GM21526 (cell line): ENCODE results near the gene TBATA.

Experiments used
- ATAC-seq: cut with Tn5 transposase; IDR thresholded peaks from one replicate; pipeline ENCODE4 v1.9.1; 2021; ENCODE audit warnings: moderate library complexity; ENCODE audit not compliant: unreplicated experiment, low FRiP score

The TBATA gene

DNA sequence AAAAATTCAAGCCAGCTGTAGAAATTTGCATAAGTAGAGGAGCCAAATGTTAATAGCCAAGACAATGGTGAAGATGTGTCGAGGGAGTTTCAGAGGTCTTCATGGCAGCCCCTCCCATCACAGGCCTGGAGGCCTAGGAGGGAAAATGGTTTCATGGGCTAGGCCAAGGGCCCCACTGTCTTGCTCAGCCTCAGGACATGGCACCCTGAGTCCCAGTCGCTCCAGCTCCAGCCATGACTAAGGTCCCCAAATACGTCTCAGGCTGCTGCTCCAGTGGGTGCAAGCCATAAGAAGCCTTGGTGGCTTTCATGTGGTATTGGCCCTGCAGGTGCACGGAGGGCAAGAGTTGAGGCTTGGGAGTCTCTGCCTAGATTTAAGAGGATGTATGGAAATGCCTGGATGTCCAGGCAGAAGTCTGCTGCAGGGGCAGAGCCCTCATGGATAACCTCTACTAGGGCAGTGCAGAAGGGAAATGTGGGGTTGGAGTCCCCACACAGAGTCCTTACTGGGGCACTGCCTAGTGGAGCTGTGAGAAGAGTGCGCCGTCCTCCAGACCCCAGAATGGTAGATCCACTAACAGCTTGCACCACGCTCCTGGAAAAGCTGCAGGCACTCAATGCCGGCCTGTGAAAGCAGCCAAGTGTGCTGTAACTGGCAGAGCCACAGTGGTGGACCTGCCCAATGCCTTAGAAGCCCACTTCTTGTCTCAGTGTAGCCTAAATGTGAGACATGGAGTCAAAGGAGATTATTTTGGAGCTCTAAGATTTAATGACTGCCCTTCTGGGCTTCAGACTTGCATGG lies 19.2 kb downstream of the TBATA start:
- no peak for ATAC-seq

GRCh38 chr10:70763567-70763966 lies 21.6 kb downstream of the TBATA start:
- no peak for ATAC-seq

GRCh38 chr10:70762441-70763175 lies 22.6 kb downstream of the TBATA start:
- no peak for ATAC-seq

GRCh38 chr10:70761727-70762350 lies 23.3 kb downstream of the TBATA start:
- ATAC-seq, result no peak

GRCh38 chr10:70761031-70761601 lies 24.1 kb downstream of the TBATA start:
- ATAC-seq, result no peak

DNA sequence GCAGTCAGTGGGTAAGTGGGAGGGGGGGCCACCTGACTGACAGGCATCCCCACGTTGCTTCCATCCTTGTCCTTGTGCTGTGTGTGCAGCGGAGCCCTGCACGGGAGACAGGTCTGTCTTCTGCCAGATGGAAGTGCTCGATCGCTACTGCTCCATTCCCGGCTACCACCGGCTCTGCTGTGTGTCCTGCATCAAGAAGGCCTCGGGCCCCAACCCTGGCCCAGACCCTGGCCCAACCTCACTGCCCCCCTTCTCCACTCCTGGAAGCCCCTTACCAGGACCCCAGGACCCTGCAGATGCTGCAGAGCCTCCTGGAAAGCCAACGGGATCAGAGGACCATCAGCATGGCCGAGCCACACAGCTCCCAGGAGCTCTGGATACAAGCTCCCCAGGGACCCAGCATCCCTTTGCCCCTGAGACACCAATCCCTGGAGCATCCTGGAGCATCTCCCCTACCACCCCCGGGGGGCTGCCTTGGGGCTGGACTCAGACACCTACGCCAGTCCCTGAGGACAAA lies 24.8 kb downstream of the TBATA start:
- ATAC-seq, result no peak

DNA sequence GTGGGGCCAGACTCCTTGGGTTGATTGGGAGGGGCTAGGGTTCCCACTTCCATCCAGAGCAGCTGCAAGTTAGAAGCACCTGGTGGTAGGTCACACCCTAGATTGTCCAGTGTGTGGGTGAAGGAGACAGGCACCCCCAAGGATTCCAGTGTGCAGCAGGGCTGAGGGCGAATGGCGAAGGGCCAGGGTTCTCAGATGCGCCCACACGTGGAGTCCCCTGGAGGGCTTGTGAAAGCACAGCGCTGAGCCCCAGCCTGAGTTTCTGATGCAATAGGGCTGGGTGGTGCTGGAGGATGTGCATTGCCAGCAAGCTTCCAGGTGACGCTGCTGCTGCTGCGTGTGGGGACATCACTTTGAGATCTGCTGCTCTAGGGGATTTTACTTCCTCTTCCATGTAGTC lies 25.4 kb downstream of the TBATA start:
- no peak for ATAC-seq

DNA sequence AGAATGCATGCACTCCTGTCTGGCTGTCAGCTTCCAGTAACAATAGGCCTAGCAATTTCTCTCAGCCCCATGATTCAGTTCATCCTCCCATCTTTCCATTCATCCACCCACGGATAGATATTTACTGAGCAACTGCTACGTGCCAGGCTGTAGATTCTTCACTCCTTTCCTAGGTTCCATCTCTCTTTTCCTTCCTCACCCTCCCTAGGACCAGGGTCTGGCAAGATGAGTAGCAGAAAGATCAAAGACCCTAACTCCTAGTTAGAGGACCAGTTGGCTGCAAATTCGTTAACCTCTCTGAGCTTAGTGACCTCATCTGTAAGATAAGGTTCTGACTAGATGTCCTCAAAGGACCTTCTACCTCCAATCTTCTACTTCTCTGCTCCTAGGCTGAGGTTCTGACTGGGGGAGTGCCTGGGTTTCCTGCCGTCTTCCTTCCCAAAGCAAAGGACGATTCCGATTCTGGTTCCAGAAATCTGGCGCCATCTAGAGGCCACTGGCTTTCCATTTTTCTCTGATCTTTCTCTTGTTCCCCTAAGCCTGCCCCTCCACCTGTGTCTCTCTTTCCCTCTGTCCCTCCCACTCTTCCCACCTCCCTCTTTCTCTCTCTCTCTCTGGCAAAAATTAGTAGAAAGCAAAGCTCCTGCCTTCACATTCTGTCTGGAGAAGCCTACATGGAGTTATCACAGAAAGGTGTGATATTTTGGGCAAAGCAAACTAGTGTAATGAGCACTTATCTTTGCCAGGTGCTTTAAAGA lies 26.2 kb downstream of the TBATA start:
- no peak for ATAC-seq

DNA sequence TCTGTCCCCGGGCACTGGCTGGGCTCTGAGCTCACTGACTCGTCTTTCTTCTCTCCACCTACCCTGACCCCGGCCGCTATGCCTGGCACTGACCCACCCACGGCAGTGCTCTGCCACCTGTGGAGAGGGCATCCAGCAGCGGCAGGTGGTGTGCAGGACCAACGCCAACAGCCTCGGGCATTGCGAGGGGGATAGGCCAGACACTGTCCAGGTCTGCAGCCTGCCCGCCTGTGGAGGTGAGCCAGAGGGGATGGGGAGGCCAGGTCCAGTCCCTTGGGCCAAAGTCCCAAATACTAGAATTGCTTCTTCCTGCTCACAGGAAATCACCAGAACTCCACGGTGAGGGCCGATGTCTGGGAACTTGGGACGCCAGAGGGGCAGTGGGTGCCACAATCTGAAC lies 27.3 kb downstream of the TBATA start:
- ATAC-seq, result no peak

DNA sequence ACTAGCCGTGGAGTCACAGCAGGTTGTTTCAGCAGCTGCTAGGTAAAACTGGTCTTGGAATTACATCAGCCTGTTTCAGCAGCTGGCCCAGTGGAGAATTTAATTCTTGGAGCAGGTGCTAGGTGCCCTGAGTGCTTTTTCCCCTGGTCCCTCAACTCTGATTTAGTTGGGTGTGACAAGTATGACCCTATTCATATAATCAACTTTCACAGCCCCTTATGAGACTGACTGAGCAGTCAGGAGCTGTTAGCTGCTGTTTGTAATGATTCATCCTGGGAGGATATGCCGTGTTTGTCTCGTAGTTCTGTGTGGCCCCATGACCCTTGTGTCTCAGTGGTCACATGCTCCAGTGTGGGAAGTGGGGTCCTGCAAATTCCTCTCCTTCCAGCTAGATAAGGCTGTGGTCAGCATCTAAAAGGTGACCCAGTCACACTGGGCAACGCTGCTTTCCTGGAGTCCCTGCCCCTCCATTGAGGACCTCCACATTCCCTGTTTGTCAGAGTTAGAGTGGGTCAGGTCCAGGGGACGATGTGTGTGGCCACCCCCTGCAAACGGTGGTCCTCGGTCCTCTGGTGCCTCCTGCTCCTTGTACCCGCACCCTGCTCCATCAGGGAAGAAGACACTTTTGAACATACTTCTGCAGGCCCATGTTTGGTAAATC lies 28.3 kb downstream of the TBATA start:
- ATAC-seq, result no peak

DNA sequence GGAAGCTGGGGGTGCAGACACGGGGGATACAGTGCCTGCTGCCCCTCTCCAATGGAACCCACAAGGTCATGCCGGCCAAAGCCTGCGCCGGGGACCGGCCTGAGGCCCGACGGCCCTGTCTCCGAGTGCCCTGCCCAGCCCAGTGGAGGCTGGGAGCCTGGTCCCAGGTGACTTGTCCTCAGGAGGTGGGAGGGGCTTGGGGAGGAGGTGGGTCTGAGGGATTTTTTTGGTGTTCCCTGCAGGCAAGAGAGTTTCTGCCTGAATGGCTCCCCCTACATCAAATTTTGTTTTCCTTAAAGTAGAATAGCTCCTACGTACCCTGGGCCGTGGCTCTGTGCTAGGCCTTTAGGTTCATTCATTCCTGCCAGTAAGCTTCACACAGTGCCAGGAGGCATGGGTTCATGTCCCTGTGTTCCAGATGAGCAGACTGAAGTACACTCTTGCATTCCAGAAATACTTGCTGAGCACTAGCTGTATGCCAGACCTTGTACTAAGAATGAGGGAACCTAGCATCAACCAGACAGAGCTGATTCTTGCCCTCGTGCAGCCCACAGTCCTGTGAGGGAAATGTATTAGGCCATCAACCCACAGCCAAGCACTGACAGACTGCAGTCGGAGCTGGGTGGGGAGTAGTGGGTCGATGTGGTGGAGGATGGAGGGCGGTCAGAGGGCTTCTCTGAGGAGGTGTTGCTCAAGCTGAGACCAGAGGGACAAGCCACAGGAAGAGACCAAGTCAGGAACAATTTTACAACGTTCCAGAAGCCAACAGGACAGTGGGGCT lies 31.1 kb downstream of the TBATA start:
- ATAC-seq, result no peak

DNA sequence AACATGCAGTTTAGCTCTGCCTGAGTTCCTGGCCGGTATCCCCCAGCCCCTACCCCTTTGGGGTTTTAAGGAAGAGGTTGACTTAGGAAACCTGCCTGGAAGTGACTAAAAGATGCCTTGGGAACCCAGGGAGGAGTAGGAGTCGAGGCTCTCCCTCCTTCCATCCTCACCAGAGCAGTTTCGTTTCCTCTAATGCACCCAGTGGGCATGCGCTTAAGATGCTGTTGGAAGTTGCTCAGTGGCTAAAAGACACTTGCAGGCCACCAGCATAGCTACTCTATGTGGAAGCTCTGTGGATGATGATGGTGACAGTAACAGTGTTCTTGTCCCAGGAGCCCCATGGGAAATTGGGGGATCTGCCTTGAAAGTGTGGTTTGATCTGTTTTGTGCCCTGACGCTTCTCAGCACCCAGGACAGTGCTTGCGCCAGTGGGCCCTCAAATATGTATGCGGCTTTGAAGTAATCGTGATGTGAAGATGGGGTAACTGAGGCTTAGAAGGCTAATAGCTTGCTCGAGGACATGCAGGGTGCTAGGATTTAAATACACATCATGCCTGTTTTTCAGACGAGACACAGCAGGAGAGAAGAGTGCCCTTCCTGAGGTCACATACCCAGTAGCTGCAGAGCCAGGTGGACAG lies 32.0 kb downstream of the TBATA start:
- ATAC-seq, result no peak

GRCh38 chr10:70752571-70752970 lies 32.6 kb downstream of the TBATA start:
- ATAC-seq, result no peak

- ATAC-seq, result no peak
These were observed 33.2 kb downstream of the TBATA start for GRCh38 chr10:70751991-70752390.

GRCh38 chr10:70751356-70751755 lies 33.8 kb downstream of the TBATA start:
- no peak for ATAC-seq

DNA sequence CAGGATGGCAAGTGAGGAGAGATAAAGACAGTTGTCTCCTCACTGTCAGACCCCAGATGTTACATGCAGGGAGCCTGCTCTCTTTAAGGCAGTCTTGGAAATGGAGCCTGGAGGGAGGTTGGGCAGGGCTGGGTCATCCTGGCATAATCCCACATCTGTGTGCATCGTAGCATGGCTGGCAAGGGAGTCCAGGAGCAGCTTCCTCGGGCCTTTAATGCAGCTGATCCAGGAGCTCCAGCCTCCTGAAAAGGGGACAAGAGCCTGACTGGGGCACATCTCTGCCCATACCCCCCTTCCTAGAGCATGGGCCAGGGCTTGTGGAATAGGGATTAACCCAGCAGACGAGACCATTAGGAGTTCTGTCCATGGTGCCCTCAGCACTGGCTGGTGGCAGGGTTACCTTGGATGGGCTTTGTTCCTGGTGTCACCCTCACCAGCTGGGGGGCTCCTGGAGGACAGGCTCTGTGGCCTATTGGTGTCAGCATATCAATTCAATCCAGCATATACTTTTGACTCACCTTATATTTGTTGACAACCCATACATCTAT lies 34.9 kb downstream of the TBATA start:
- no peak for ATAC-seq

- ATAC-seq, result no peak
These were observed 35.4 kb downstream of the TBATA start for GRCh38 chr10:70749756-70750155.
